SK-N-MC (cell line): ENCODE results near the gene ARHGAP44.

Source experiments
- EZH2 ChIP-seq: fragments of 200-600 bp; sonication (generic); IDR thresholded peaks from one replicate; pipeline ENCODE4 v1.6.1; 2017; ENCODE audit warnings: antibody characterized with exemption
- FOXP2 ChIP-seq: optimal IDR thresholded peaks from 2 replicates; pipeline ENCODE3; 2011; ENCODE audit warnings: mild to moderate bottlenecking, moderate library complexity; ENCODE audit not compliant: insufficient read depth; ENCODE audit errors: extremely low read length, control extremely low read depth
- POLR2AphosphoS5 ChIP-seq: IDR thresholded peaks from 2 replicates; pipeline ENCODE4 v1.6.1; 2012; ENCODE audit warnings: mild to moderate bottlenecking, low read depth, low read length, borderline replicate concordance

- TF ChIP-seq EZH2, result no peak
- TF ChIP-seq POLR2AphosphoS5, result no peak
- TF ChIP-seq FOXP2, result no peak
These were observed 196.4 kb downstream of the ARHGAP44 start for GRCh38 chr17:12985431-12986293.
